Prostate gland (tissue), 2 donors: ENCODE measurements around the gene CD81. TPM values are rescaled to one million over a fixed set of nuclear protein-coding genes. Genes with fewer than 3 reads are reported as not detected.

Experiments used
- DNase-seq: peaks from one replicate; pipeline ENCODE4 v3.0.0-alpha.2; 2019; ENCODE audit warnings: low spot score
- H3K27ac ChIP-seq, 2 donors: fragments of 200-600 bp; sonication (generic); 2 replicates each; pipeline ENCODE4 v1.5.1; 2017 to 2019
- H3K27me3 ChIP-seq: fragments of 200-600 bp; sonication (generic); replicated peaks from 2 replicates; pipeline ENCODE4 v1.5.1; 2019; ENCODE audit not compliant: insufficient read depth
- H3K36me3 ChIP-seq, 2 donors: fragments of 200-600 bp; sonication (generic); 1 replicate in 1 of 2; 2 replicates in 1 of 2; pipeline versions ENCODE4 v1.5.1 to v1.8.1; 2017 to 2019
- H3K4me1 ChIP-seq: fragments of 200-600 bp; sonication (generic); replicated peaks from 2 replicates; pipeline ENCODE4 v1.5.1; 2019
- H3K4me3 ChIP-seq, 2 donors: fragments of 200-600 bp; sonication (generic); 2 replicates each; pipeline ENCODE4 v1.5.1; 2017 to 2019
- H3K9me3 ChIP-seq: fragments of 200-600 bp; sonication (generic); 2 replicates; pipeline ENCODE4 v1.5.1; 2017
- POLR2A ChIP-seq: fragments of 450-650 bp; IDR thresholded peaks from one replicate; pipeline ENCODE4 v1.6.1; 2016; ENCODE audit warnings: antibody characterized with exemption, mild to moderate bottlenecking
- POLR2AphosphoS5 ChIP-seq: sonication (generic); formaldehyde crosslinking; IDR thresholded peaks from one replicate; pipeline ENCODE4 v1.6.1; 2017; ENCODE audit warnings: antibody characterized with exemption
- WGBS: methylation state at CpG from one replicate; pipeline ENCODE4 v1.1.5; 2018; 5-methylcytosine and 5-hydroxymethylcytosine counted together
- intact Hi-C: fragments of 100-400 bp; cut with DNase I; formaldehyde crosslinking; loops from one replicate; pipeline ENCODE4 v1.14.2; 2022
- total RNA-seq, 2 donors: library from RNA; depleted of rRNA; stranded (reverse); fragments of >200 nt; gene quantifications; one replicate each; pipeline ENCODE4 v1.1.0, GENCODE V29; 2016
- TF ChIP-seq, protein P1 (sequence below), 4 experiments: fragments of 200-600 bp in 2 of 4; fragments of 450-650 bp in 2 of 4; sonication (generic) in 2 of 4; IDR thresholded peaks; 1 replicate in 3 of 4; 2 replicates in 1 of 4; pipeline ENCODE4 v1.5.1; 2016 to 2019; ENCODE audit warnings: antibody characterized with exemption in 4 of 4, mild to moderate bottlenecking in 2 of 4, moderate library complexity in 2 of 4

Gene CD81
- total RNA-seq, 2 donors from 2014 or later = 472 to 927 TPM

DNA sequence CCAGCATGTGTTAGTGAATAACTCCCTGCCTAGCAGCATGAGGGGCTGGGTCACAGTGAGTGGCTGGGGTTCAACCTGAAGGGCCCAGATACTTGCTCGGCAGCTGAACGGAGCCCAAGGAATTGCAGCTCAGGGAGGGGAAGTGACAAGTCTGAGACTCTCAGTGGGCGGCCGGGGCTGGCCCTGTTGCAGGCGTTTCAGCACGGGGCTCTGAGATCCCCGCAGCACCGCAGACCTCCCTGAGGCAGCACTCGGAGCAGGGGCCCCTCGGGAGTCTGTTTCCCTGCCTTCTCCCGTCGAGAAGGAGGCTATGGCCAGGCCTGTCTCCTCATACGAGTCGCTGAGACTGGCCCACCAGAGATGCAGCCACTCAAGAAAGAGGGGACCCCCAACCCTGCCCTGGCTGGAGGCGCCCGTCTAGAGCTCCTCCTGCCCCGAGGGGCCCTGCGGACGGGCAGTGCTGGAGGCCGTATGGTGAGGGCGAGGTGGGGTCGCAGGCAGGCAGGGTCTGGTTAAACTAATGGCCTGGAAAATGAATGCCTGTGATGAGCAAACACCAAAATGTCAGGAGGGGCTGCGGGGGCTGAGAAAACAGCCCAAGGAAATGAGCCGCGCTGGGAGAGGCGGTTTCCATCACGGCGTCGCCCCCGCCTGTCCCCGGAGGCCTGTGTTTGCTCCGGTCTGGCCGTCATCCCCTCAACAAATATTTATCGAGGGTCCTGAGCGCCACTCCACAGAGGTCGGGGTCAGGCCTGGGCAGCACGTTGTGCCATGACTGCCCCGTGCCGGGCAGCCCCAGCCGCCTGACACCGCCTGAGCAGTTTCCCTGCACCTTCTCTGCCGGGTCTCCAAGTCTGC is 32.7 kb downstream of the CD81 start:
- H3K27ac ChIP-seq = no peak overlapping the region
- H3K27me3 ChIP-seq = no peaks in the 10 kb centered on the region
- WGBS = 50% methylated on average over 41 of the region's 42 CpGs
- H3K4me3 ChIP-seq = no peak overlapping the region
- TF ChIP-seq, protein P1, sequence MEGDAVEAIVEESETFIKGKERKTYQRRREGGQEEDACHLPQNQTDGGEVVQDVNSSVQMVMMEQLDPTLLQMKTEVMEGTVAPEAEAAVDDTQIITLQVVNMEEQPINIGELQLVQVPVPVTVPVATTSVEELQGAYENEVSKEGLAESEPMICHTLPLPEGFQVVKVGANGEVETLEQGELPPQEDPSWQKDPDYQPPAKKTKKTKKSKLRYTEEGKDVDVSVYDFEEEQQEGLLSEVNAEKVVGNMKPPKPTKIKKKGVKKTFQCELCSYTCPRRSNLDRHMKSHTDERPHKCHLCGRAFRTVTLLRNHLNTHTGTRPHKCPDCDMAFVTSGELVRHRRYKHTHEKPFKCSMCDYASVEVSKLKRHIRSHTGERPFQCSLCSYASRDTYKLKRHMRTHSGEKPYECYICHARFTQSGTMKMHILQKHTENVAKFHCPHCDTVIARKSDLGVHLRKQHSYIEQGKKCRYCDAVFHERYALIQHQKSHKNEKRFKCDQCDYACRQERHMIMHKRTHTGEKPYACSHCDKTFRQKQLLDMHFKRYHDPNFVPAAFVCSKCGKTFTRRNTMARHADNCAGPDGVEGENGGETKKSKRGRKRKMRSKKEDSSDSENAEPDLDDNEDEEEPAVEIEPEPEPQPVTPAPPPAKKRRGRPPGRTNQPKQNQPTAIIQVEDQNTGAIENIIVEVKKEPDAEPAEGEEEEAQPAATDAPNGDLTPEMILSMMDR (IDR thresholded peaks at IDR 0.05) = no peak
- TF ChIP-seq POLR2AphosphoS5 (no peak), POLR2A (no peak)
- no peaks in the 10 kb centered on the region for H3K9me3 ChIP-seq
- intact Hi-C loops = no loop called here
- H3K4me1 ChIP-seq = no peaks in the 10 kb centered on the region
- no peak for DNase-seq
- no peaks in the 10 kb centered on the region for H3K36me3 ChIP-seq

DNA sequence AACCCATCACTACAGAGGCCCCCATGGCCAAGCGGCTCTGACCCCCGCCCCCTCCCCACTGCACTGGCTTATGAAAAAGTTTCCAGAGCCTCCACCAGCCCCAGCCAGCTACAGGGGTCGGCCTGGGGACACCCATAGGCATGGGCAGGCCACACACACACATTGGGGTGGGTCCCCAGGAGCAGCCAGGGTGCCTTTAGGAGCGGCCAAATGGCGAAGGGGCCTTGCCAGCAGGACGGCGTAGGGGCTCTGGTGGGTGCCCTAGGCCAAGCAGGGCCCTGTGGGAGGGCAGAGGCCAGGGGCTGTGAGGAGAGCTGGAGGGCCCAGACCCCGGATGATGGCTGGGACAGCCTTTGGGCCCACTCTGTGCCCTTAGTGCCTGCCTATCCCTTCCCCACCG is 33.5 kb downstream of the CD81 start:
- 76% methylated on average over 8 of the region's 9 CpGs for WGBS
- H3K4me3 ChIP-seq = no peak overlapping the region
- H3K36me3 ChIP-seq = no peaks in the 10 kb centered on the region
- H3K9me3 ChIP-seq = no peaks in the 10 kb centered on the region
- H3K4me1 ChIP-seq = no peaks in the 10 kb centered on the region
- DNase-seq = no peak
- no peaks in the 10 kb centered on the region for H3K27me3 ChIP-seq
- intact Hi-C loops = no loop called here
- TF ChIP-seq, protein P1 (IDR thresholded peaks at IDR 0.05) = no peak
- H3K27ac ChIP-seq = no peak overlapping the region

DNA sequence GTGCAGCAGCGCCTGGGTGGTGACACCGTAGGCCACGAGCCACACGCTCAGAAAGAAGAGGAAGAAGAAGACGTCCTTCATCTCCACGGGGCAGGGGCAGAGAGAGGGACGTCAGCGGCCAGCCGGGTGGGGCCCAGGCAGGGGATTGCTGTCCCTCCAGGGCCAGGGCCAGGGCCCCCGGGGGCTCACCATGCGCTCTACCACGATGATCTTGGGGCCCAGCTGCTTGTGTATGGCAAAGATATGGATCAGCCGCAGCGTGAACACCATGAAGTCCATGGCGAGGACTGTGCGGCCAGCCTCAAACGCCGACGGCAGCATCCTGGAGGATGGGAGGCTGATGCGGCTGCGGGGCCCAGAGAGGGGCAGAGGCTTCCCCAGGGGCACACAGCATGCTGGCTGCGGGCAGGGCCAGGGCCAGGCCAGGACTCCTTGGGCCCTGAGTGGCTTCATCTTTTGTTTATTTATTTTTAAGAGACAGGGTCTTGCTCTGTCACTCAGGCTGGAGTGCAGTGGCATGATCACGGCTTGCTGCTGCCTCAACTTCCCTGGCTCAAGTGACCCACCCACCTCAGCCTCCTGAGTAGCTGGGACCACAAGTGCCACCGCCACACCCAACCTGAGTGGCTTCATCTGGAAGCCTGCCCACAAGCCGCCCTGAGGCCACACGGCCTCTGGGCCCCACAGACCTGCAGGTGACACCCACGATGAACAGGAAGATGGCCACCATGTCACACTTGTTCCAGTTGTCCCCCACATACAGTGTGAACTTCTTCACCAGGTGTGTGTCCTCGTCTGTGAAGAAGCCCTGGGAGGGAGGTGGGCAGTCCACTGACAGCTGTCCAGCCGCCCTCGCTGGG is 34.6 kb downstream of the CD81 start:
- TF ChIP-seq, protein P1 (IDR thresholded peaks at IDR 0.05) = no peak
- no peak for TF ChIP-seq POLR2AphosphoS5
- no peak for TF ChIP-seq POLR2A
- WGBS = 82% methylated on average over 30 of the region's 30 CpGs
- H3K27ac ChIP-seq = no peak overlapping the region
- H3K9me3 ChIP-seq = no peaks in the 10 kb centered on the region
- DNase-seq = no peak
- no peaks in the 10 kb centered on the region for H3K36me3 ChIP-seq
- no peak overlapping the region for H3K4me3 ChIP-seq
- intact Hi-C loops = no loop called here
- H3K4me1 ChIP-seq = no peaks in the 10 kb centered on the region
- H3K27me3 ChIP-seq = no peaks in the 10 kb centered on the region

DNA sequence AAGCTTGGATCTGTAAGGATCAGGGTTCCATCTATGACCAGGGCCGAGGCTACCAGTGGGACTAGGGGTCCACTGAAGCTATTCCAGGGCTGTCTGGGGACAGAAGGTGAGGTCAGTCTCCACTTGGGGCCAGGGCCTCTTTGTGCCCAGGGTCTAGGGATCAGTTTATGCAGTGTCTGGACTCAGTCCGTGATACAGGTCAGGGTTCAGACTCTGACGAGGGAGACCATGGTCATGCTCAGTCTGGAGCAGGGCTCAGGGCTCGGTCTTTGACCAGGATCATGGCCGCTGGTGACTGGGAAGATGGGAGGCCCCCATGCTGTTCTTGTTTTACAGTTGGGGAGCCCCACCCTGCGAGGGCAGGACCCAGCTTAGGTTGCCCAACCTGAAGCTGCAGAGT is 35.2 kb downstream of the CD81 start:
- Histone ChIP-seq H3K4me3 (no peak overlapping the region), H3K9me3 (no peaks in the 10 kb centered on the region), H3K36me3 (no peaks in the 10 kb centered on the region), H3K4me1 (no peaks in the 10 kb centered on the region), H3K27ac (no peak overlapping the region), H3K27me3 (no peaks in the 10 kb centered on the region)
- 92% methylated on average over 6 of the region's 6 CpGs for WGBS
- no peak for TF ChIP-seq POLR2AphosphoS5
- TF ChIP-seq, protein P1 (IDR thresholded peaks at IDR 0.05) = no peak
- TF ChIP-seq POLR2A = no peak
- intact Hi-C loops = no loop called here
- no peak for DNase-seq
